Tibial nerve (tissue), 4 donors: ENCODE data around the gene ADAMTSL1. TPM values are rescaled to one million over a fixed set of nuclear protein-coding genes. Genes with fewer than 3 reads are reported as not detected.

Experiments
- DNase-seq, 2 donors: peaks; one replicate each; pipeline ENCODE4 v3.0.0-alpha.2; 2019; ENCODE audit warnings: low spot score in 2 of 2
- H3K27ac ChIP-seq, 4 donors: fragments of 200-600 bp; sonication (generic) in 3 of 4; one replicate each; pipeline ENCODE4 v1.5.1; 2017 to 2019; ENCODE audit warnings: mild to moderate bottlenecking in 1 of 4
- H3K27me3 ChIP-seq, 2 donors: fragments of 200-600 bp; sonication (generic) in 1 of 2; one replicate each; pipeline versions ENCODE4 v1.5.1 to v1.6.0; 2017 to 2019
- H3K36me3 ChIP-seq, 3 donors: fragments of 200-600 bp; sonication (generic); one replicate each; pipeline ENCODE4 v1.5.1; 2018 to 2019
- H3K4me1 ChIP-seq, 4 donors: fragments of 200-600 bp; sonication (generic) in 3 of 4; one replicate each; pipeline ENCODE4 v1.5.1; 2017 to 2019
- H3K4me3 ChIP-seq, 4 donors: fragments of 200-600 bp; sonication (generic) in 3 of 4; one replicate each; pipeline ENCODE4 v1.5.1; 2017 to 2019; ENCODE audit warnings: mild to moderate bottlenecking in 1 of 4, moderate library complexity in 1 of 4
- H3K9me3 ChIP-seq, 4 donors: fragments of 200-600 bp; sonication (generic) in 3 of 4; one replicate each; pipeline ENCODE4 v1.5.1; 2017 to 2019
- EP300 ChIP-seq, 2 donors: sonication (generic); formaldehyde crosslinking; IDR thresholded peaks; one replicate each; pipeline ENCODE4 v1.6.1; 2017; ENCODE audit warnings: antibody characterized with exemption in 2 of 2, mild to moderate bottlenecking in 1 of 2
- POLR2A ChIP-seq, 2 donors: fragments of 450-650 bp; IDR thresholded peaks; one replicate each; pipeline ENCODE4 v1.6.1; 2017; ENCODE audit warnings: antibody characterized with exemption in 2 of 2, mild to moderate bottlenecking in 2 of 2, moderate library complexity in 2 of 2
- WGBS, 2 donors: methylation state at CpG; one replicate each; pipeline ENCODE4 v1.1.5; 2018; 5-methylcytosine and 5-hydroxymethylcytosine counted together
- total RNA-seq, 4 donors: library from RNA; depleted of rRNA; stranded (reverse); fragments of >200 nt; gene quantifications; one replicate each; pipeline ENCODE4 v1.1.0, GENCODE V29; 2016
- TF ChIP-seq, protein P1 (sequence below), 5 experiments: fragments of 200-600 bp in 3 of 5; fragments of 450-650 bp in 2 of 5; sonication (generic) in 3 of 5; IDR thresholded peaks; one replicate each; pipeline ENCODE4 v1.5.1; 2016 to 2019; ENCODE audit warnings: antibody characterized with exemption in 5 of 5, mild to moderate bottlenecking in 3 of 5, moderate library complexity in 2 of 5

ADAMTSL1 gene
- total RNA-seq, 4 donors from 2014 or later: 11.9 to 27.1 (median 21.3) TPM

DNA sequence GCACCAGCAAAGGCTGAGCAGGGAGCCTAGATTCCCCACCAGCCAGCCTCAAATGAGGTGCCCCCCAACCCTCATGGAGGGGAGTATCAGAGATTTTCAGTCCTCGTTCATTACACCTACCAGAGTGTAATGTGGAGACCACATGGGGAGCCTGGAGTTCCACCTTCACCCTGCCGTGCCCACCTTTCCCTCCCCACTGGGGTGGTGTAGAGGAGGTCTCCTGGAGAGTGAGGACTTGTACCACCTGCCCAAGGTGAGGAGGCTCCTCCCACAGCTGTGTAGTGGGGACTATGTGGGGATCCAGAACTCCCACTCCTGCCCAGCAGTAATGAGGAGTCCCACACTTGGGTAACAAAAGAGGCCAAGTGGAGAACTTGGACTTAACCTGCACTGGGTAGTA, 337.2 kb downstream of the ADAMTSL1 start:
- TF ChIP-seq, protein P1, sequence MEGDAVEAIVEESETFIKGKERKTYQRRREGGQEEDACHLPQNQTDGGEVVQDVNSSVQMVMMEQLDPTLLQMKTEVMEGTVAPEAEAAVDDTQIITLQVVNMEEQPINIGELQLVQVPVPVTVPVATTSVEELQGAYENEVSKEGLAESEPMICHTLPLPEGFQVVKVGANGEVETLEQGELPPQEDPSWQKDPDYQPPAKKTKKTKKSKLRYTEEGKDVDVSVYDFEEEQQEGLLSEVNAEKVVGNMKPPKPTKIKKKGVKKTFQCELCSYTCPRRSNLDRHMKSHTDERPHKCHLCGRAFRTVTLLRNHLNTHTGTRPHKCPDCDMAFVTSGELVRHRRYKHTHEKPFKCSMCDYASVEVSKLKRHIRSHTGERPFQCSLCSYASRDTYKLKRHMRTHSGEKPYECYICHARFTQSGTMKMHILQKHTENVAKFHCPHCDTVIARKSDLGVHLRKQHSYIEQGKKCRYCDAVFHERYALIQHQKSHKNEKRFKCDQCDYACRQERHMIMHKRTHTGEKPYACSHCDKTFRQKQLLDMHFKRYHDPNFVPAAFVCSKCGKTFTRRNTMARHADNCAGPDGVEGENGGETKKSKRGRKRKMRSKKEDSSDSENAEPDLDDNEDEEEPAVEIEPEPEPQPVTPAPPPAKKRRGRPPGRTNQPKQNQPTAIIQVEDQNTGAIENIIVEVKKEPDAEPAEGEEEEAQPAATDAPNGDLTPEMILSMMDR (IDR thresholded peaks at IDR 0.05): no peak
- TF ChIP-seq POLR2A (IDR thresholded peaks at IDR 0.05) (no peak), EP300 (IDR thresholded peaks at IDR 0.05) (no peak)
- Histone ChIP-seq H3K27me3 (no peaks in the 10 kb centered on the region), H3K4me1 (no peaks in the 10 kb centered on the region), H3K4me3 (no peak overlapping the region), H3K27ac (no peak overlapping the region), H3K36me3 (no peaks in the 10 kb centered on the region), H3K9me3 (peaks cover 0 to 11% (median 2%) of the 10 kb centered on the region in 4 donors)
- 80 to 82% methylated on average over 1 to 2 of the region's 2 CpGs for WGBS, 2 donors
- DNase-seq: no peak

DNA sequence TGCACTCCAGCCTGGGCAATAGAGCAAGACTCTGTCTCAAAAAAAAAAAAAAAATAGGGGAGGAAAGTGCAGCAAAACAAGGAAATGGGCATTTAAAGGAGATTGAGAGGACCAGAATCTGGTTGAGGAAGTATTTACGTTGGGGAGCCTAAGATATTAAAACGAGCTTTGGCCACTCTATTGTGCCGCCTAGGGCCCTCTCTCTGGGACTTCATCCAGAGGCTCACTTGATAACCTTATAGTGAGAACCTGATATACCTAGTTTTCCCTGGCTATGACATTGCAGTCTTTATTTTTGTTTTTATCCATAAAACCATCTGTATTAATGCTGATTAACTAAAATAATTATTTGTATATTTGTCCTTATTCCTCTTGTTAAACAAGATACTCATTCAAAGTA, 345.5 kb downstream of the ADAMTSL1 start:
- Histone ChIP-seq H3K27ac (no peak overlapping the region), H3K36me3 (peaks cover 0 to 7% (median 0%) of the 10 kb centered on the region in 3 donors), H3K9me3 (no peaks in the 10 kb centered on the region), H3K27me3 (no peaks in the 10 kb centered on the region), H3K4me3 (no peak overlapping the region), H3K4me1 (no peaks in the 10 kb centered on the region)
- TF ChIP-seq POLR2A (IDR thresholded peaks at IDR 0.05) (no peak), EP300 (IDR thresholded peaks at IDR 0.05) (no peak)
- TF ChIP-seq, protein P1 (IDR thresholded peaks at IDR 0.05): no peak
- WGBS, 2 donors: 90% methylated on average over 3 of the region's 3 CpGs
- DNase-seq: no peak

DNA sequence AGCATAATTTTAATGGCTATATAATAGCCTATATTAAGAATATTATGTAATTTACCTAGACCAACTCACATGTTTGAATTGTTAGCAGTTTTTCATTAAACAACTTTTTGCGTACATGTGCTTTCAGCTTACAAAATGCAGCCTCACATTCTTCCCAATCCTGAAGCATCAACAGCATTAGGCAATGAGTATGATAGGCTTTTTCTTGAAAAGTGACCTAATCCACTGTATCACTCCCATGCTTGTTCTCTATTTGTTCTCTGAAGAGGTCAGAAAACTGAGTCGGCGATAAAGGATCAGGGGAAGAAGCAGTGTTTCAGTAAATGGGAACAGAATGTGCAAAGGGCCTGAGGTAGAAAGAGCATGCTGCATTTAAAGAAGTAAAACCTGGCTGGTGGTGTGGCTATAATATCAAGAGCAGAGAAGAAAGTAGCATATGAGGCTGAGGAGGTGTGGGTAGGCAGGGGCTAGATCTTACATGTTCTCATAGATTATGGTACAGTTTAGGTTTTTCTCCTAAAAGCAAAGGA, 346.7 kb downstream of the ADAMTSL1 start:
- H3K27ac ChIP-seq: no peak overlapping the region
- no peaks in the 10 kb centered on the region for H3K9me3 ChIP-seq
- no peak overlapping the region for H3K4me3 ChIP-seq
- DNase-seq: no peak
- peaks cover 0 to 7% (median 0%) of the 10 kb centered on the region in 3 donors for H3K36me3 ChIP-seq
- H3K27me3 ChIP-seq: no peaks in the 10 kb centered on the region
- TF ChIP-seq POLR2A (IDR thresholded peaks at IDR 0.05): no peak
- TF ChIP-seq, protein P1 (IDR thresholded peaks at IDR 0.05): no peak
- TF ChIP-seq EP300 (IDR thresholded peaks at IDR 0.05): no peak
- H3K4me1 ChIP-seq: peaks cover 0 to 8% (median 0%) of the 10 kb centered on the region in 4 donors
- 95 to 96% methylated on average over 3 of the region's 3 CpGs for WGBS, 2 donors

DNA sequence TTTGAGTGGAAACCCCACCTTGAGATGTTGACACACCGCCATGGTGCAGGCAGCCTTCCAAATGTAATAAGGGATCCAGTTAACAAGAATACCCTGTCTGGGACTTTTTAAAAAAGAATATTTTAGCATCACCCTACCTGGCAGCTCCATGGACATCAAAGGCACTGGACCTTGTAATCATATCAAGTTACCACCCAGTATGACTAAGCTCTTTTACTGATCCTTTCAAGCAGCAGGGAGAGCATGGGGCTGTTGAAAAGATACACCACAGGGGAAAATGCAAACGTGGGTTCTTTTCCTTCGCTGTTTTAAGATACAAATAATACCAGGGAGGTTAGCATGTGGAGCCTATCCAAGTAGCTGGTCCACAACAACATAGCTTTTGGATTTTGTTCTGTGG, 347.8 kb downstream of the ADAMTSL1 start:
- Histone ChIP-seq H3K9me3 (no peaks in the 10 kb centered on the region), H3K36me3 (peaks cover 0 to 7% (median 0%) of the 10 kb centered on the region in 3 donors), H3K27ac (no peak overlapping the region), H3K27me3 (no peaks in the 10 kb centered on the region), H3K4me3 (no peak overlapping the region), H3K4me1 (peaks cover 0 to 11% (median 0%) of the 10 kb centered on the region in 4 donors)
- no peak for DNase-seq
- 62 to 70% methylated on average over 3 of the region's 3 CpGs for WGBS, 2 donors
- TF ChIP-seq POLR2A (IDR thresholded peaks at IDR 0.05) (no peak), EP300 (IDR thresholded peaks at IDR 0.05) (no peak)
- TF ChIP-seq, protein P1 (IDR thresholded peaks at IDR 0.05): no peak

DNA sequence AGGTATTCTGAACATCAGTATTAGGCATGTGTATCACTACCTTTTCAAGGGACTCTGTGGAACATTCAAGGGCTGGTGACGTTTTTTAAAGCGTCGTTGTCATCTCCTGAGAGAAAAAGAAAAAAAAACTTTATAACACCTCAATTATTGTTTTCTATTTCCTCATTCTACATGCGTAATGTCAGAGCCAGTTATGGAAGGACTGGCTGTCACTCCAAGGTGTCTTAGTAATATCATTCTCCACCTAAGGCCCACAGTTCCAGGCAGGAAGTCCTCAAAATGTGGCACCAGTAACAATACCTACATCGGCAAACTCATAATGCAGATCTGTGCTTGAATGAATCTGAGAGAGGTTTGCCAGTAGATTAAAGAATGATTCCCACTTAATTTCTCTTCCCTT, 348.9 kb downstream of the ADAMTSL1 start:
- H3K4me3 ChIP-seq: no peak overlapping the region
- 89 to 91% methylated on average over 5 of the region's 5 CpGs for WGBS, 2 donors
- H3K9me3 ChIP-seq: no peaks in the 10 kb centered on the region
- no peaks in the 10 kb centered on the region for H3K27me3 ChIP-seq
- TF ChIP-seq EP300 (IDR thresholded peaks at IDR 0.05): no peak
- TF ChIP-seq POLR2A (IDR thresholded peaks at IDR 0.05): no peak
- TF ChIP-seq, protein P1 (IDR thresholded peaks at IDR 0.05): no peak
- H3K27ac ChIP-seq: no peak overlapping the region
- peaks cover 0 to 4% (median 0%) of the 10 kb centered on the region in 3 donors for H3K36me3 ChIP-seq
- peaks cover 0 to 11% (median 0%) of the 10 kb centered on the region in 4 donors for H3K4me1 ChIP-seq
- no peak for DNase-seq
